ENCODE results near the gene KCNK5. TPM values are rescaled to one million over a fixed set of nuclear protein-coding genes. Genes with fewer than 3 reads are reported as not detected.

The KCNK5 gene
- total RNA-seq, 6 donors from 2014 or later = 8.9 to 34.6 (median 17.3) TPM

- Histone ChIP-seq H3K27me3 (no peaks in the 10 kb centered on the region), H3K4me1 (no peaks in the 10 kb centered on the region), H3K9me3 (no peaks in the 10 kb centered on the region), H3K36me3 (no peaks in the 10 kb centered on the region), H3K4me3 (no peak overlapping the region), H3K27ac (no peak overlapping the region)
- ATAC-seq (ENCODE audit: low FRiP score in 2 of 2) (no peak), DNase-seq (no peak)
- WGBS, 2 donors = 77 to 87% methylated on average over 6 of the region's 7 CpGs
- TF ChIP-seq POLR2A (IDR thresholded peaks at IDR 0.05) (no peak), POLR2AphosphoS5 (IDR thresholded peaks at IDR 0.05) (no peak), EP300 (IDR thresholded peaks at IDR 0.05) (no peak), CTCF (IDR thresholded peaks at IDR 0.05) (no peak)
These were observed 10.4 kb upstream of the KCNK5 start for GRCh38 chr6:39239527-39240154.

GRCh38 chr6:39236742-39237141 is 7.5 kb upstream of the KCNK5 start:
- Histone ChIP-seq H3K9me3 (no peaks in the 10 kb centered on the region), H3K27ac (no peak overlapping the region), H3K4me3 (no peak overlapping the region), H3K4me1 (no peaks in the 10 kb centered on the region), H3K36me3 (no peaks in the 10 kb centered on the region), H3K27me3 (no peaks in the 10 kb centered on the region)
- DNase-seq (no peak), ATAC-seq (ENCODE audit: low FRiP score in 2 of 2) (no peak)
- 80 to 86% methylated on average over 3 of the region's 3 CpGs for WGBS, 2 donors
- TF ChIP-seq POLR2AphosphoS5 (IDR thresholded peaks at IDR 0.05) (no peak), EP300 (IDR thresholded peaks at IDR 0.05) (no peak), CTCF (IDR thresholded peaks at IDR 0.05) (no peak), POLR2A (IDR thresholded peaks at IDR 0.05) (no peak)

GRCh38 chr6:39233333-39233732 is 4.1 kb upstream of the KCNK5 start:
- Histone ChIP-seq H3K4me1 (peaks cover 10 to 17% (median 14%) of the 10 kb centered on the region in 4 donors), H3K36me3 (no peaks in the 10 kb centered on the region), H3K27ac (no peak overlapping the region), H3K4me3 (no peak overlapping the region), H3K27me3 (no peaks in the 10 kb centered on the region), H3K9me3 (no peaks in the 10 kb centered on the region)
- ATAC-seq (ENCODE audit: low FRiP score in 2 of 2) (no peak), DNase-seq (no peak)
- no peak for TF ChIP-seq POLR2AphosphoS5 (IDR thresholded peaks at IDR 0.05)
- TF ChIP-seq POLR2A (IDR thresholded peaks at IDR 0.05) = no peak
- TF ChIP-seq CTCF (IDR thresholded peaks at IDR 0.05) = no peak
- TF ChIP-seq EP300 (IDR thresholded peaks at IDR 0.05) = no peak
- 83 to 91% methylated on average over 8 of the region's 8 CpGs for WGBS, 2 donors

DNA sequence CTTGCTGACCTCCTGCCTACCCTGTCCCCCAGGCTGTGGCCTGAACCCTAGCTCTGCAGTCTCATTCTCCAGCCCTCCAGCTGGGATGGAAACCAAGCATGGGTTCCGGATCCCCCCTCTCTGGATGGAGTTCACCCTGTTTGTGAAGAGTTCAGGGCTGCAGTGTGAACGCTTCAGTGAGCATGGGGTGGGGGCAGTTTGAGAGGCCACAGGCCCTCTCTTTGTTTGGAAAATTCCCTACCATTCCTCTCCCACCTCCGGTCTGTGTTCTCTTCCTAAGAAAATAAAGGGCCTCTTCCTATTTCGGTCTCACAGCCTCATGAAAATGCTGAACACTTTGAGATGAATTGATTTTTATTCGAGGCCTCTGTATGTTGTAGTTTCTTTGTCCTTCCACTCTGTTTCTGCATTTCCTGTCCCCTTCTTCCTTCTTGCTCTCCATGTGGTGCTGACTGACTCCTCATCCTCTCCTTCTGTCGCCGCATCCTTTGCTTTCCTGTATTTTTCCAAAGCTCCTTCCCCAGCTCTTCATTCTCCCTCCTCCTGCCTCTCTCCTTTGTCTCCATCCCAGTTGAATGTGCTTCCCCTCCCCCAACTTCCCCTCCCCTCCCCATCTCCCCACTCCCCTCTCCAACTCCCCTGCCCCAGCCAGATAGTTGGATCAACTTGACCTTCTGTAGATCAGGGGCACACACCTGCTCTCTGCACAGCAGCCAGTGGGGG is 2.4 kb upstream of the KCNK5 start:
- no peaks in the 10 kb centered on the region for H3K27me3 ChIP-seq
- ATAC-seq (ENCODE audit: low FRiP score in 2 of 2) = no peak
- H3K4me1 ChIP-seq = peaks cover 13 to 34% (median 19%) of the 10 kb centered on the region in 4 donors
- no peak overlapping the region for H3K4me3 ChIP-seq
- no peaks in the 10 kb centered on the region for H3K36me3 ChIP-seq
- no peaks in the 10 kb centered on the region for H3K9me3 ChIP-seq
- WGBS, 2 donors = 73 to 79% methylated on average over 7 of the region's 7 CpGs
- TF ChIP-seq EP300 (IDR thresholded peaks at IDR 0.05) (no peak), POLR2A (IDR thresholded peaks at IDR 0.05) (no peak), CTCF (IDR thresholded peaks at IDR 0.05) (no peak), POLR2AphosphoS5 (IDR thresholded peaks at IDR 0.05) (no peak)
- no peak overlapping the region for H3K27ac ChIP-seq
- no peak for DNase-seq

All from upper lobe of left lung (tissue), 6 donors.